Measurements from ENCODE around the gene MYO1B. TPM values are rescaled to one million over a fixed set of nuclear protein-coding genes. Genes with fewer than 3 reads are reported as not detected.

The MYO1B gene
- total RNA-seq, 2 experiments from 2014 or later, result 11.2 to 12.1 TPM

DNA sequence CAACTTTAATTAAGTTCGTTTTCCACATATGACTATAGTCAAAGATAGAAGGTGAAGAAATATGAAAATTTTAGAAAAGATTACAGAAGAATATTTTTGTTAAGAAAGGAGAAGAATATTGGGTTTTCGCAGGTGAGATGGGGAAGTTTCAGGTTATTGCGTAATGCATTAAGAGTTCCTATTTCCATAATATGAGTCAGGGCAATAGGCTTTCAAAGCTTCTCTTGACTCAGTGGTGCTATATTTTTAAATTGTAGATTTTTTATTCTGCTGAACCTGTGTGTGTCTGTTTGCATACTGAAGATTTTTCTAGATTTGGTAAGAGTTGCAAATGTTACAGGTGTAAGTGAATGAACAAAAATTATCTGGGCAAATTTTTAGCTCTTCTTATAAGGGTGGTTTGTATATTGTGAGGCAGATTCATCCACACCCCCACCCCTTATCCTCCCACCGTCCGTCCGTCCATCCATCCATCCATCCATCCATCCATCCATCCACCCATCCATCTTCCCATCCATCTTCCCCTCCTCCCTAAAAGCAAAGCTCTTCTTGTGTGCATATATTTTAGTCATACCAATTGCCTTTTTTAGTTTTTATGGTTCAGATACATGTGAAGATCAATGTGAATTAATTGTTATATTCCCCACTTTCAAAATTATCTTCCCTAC lies 69.6 kb downstream of the MYO1B start:
- ChIA-PET POLR2A (no interaction called here), CTCF (no interaction called here)

DNA sequence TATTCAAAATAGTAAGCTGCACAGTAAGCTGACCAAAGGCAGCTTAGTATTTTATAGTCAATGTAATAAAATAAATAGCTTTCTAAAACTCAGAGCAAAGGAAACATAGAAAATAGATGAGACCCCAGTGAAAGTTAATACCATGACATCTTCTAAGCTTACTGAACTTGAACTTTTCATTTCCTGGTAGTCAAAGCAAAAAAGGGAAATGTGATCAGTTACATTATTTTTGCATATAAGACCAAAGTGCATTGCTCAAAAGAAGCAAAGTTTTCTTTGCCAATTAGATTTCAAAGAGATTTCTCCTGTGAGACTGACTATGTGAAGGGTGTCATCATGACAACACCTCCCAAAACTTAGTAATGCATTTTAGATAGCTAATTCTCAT lies 70.2 kb downstream of the MYO1B start:
- POLR2A ChIA-PET, result no interaction called here

DNA sequence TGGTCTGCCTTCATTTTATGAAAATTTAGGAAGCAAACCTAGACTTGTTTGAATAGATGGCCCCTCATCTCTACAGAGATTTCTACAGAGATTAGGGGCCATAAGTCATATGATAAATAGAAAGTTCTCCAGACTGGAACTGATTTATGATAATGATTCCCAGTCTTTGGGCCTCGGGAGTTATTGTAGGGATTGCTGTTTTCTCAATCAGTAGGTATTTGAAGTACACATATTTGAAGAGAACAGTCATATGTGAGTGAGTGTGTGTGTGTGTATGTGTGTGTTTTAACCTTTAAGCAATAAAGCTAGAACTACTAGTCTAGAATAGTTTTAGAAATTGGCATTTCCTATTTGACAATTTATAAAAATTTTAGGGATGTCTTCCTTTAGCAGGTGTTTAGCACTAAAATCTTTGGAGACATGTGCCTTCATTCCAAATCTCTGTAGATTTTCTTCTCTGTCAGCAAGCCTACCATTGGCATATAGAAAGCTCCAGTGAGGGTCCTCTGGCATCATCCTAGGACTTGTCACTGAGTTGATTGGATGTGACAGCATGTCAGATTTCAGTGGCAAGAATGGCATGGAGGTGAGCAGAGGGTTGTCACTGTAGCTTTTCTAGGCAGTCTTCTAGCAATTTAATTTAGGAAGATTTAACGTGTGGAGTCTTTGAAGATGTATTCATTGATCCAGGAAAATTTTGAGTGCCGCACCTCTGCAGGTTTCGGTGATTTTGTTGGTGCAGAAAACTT lies 71.2 kb downstream of the MYO1B start:
- POLR2A ChIA-PET, result no interaction called here
- CTCF ChIA-PET, result no interaction called here

More for the DNA sequence above, 70.2 kb downstream of the MYO1B start:
- CTCF ChIA-PET, result no interaction called here

DNA sequence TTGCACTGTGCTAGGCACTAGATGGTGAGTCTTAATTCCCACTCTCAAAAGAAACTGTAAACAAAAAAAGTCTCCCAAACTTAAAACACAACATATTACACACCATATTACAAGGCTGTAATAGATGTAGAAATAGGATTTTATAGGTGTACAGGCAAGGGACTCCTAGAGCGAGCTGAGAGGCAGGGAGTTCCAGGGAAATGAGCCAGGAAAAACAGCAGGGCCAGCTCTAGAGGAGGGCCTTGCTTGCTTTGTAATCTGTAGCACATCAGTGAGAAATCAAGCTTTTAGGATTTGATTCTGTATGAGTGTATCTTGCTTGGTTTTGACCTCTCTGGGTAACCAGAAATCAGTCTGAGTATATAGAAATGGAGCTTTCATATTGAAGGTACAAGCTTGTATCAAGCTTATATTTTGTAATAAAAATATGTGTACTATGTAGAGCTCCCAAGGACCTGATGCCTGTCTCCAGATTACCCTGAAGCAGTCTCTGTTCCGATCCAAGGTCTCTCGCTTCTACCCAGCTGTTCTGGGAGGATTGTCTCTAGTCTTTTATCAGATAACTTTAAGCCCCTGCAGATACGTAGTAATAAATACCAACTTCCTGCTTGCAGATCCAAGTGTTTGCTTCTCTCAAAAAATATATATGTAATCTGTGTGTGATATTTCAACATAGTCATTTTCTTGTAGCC lies 73.0 kb downstream of the MYO1B start:
- ChIA-PET CTCF (no interaction called here), POLR2A (no interaction called here)

DNA sequence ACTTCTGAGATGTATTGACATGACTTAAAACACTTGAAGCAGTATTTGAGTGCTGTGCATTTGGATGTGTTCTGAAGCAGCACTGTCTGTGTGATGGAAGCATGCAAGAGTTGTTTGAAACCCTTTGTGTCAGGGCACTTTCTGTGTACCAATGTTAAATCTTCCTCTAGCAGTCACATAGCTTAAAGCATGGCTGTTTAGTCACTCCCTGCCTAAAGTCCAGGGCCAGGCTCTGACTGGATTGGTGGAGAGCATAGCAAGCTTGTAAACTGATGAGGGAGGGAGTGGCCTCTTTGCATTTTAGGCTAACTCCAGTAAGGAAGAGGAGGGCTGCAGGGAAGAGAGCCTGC lies 73.5 kb downstream of the MYO1B start:
- POLR2A ChIA-PET, result no interaction called here
- CTCF ChIA-PET, result no interaction called here

DNA sequence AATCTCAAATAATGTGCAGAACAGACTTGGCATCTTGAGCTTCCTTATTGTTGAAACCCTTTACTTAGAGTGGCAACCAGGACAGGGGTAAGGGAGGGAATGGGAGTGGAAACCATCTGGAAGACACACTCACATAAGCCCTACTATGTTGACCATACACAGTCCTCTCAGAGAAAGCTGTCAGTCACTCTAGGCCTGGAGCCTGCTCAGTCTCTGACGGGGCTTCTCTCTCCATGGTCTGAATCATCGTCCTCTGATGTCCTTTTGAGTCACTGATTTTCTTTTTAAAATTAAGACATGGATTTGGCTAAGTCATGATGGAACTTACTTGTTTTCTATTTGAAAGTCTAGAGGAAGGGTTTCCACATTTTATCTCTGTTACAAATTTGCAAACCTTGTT lies 74.0 kb downstream of the MYO1B start:
- ChIA-PET CTCF (no interaction called here), POLR2A (no interaction called here)

DNA sequence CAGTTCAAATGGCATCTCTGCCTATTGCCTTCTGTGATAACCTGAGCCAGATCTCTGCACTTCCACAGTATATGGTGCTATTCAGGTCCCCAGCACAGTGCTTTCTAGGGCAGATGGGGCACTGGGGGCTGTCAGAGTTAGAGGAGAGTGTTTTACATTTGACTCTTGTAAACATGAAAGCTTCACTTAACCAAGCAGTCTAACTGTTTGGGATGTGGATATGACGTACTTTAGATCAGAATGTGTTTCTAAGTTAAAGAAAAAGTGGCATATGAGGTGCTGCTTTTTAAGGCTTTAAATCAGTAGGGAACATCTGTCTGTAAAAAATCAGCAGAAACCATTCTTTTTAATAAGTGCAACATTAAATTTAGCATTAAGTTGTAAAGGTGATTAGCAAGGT lies 75.7 kb downstream of the MYO1B start:
- POLR2A ChIA-PET, result no interaction called here
- CTCF ChIA-PET, result no interaction called here

DNA sequence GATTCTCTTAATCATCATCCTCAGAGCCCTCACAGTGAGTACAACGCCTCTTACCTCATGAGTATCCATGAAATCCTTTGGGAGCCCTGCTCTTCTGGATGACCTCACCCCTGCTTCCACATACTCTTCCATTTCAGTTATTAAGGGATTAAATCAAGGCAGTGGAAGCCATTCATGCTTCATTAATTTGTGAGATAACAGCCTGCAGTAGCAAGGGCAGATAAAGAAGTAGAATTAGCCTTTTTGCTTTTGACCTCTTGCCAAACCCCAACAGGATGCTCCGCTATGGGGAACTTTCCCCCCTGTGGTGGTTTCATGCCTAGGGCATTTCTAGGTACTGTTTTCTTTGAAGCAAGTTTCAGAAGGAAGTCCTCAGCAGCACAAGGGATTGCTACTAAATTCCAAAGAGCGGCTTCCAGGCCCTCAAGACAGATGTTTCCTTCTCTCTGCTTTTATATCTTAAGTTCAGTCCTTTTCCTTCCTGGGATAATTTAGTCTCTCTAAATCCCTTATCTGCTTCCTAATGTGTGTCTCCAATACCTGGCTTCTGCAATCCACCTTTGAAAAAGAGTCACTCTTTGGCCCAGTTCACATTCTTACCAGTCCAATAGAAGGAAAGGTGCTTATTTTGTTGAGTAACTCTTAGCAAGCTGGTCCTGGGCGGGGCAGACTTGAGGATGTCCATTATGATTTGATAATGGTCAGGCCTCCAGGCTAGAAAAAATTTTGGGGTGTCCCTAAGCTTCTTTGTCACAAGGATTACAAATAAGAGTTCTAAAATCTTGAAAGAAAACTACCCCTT lies 76.9 kb downstream of the MYO1B start:
- ChIA-PET CTCF (no interaction called here), POLR2A (no interaction called here)

DNA sequence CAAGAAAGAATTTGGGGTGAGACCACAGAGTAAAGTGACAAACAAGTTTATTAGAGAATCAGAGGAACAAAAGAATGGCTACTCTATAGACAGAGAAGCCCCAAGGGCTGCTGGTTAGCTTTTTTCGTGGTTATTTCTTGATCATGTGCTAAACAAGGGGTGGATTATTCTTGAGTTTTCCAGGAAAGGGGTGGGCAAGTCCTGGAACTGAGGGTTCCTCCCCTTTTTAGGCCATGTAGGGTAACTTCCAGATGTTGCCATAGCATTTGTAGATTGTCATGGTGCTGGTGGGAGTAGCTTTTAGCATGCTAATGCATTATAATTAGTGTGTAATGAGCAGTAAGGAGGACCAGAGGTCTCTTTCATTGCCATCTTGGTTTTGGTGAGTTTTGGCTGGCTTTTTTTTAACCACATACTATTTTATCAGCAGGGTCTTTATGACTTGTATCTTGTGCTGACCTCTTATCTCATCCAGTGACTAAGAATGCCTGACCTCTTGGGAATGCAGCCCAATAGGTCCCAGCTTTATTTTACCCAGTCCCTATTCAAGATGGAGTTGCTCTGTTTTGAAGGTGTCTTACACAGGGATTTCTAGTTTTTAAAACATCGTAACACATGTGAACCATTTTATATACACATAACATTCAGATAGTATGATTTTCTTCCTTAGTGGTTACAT lies 77.8 kb downstream of the MYO1B start:
- ChIA-PET POLR2A (no interaction called here), CTCF (no interaction called here)

DNA sequence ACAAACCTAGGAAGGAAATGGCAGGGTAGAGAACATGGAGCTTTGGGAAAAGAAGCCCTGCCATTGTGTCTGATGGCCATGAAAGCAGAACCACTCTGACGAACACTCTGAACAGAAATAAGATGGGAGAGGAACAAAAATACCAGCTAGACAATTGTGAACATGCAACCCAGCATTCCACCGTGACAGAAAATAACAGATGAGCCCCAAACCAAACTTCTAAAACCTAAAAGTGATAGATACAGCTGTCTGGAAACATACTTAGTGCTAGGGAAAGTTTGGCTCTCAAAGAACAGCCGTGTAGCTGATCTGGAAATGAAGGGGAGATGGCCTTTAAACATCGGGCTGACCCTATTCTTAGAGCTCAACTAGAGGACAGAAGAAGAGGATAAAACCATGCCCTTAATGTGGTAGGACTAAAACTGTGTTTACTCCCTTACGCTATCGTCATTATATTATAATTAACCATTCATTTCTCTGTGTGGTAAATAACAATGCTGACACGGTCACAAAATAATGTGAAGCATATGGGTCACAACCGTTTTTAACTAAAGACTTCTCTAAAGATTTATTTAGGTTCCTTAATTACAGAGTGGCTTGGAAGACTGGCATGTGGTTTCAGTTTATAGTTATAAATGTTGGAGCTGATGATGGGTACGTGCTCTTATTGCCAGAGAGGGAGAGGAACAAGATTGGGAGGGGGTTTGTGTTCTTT lies 80.6 kb downstream of the MYO1B start:
- CTCF ChIA-PET, result interaction anchor here (0.5 kb wide), 1 partner anchor 61 kb away, joined by 3 read pairs; no protein-coding TSS in a partner anchor
- POLR2A ChIA-PET, result no interaction called here

DNA sequence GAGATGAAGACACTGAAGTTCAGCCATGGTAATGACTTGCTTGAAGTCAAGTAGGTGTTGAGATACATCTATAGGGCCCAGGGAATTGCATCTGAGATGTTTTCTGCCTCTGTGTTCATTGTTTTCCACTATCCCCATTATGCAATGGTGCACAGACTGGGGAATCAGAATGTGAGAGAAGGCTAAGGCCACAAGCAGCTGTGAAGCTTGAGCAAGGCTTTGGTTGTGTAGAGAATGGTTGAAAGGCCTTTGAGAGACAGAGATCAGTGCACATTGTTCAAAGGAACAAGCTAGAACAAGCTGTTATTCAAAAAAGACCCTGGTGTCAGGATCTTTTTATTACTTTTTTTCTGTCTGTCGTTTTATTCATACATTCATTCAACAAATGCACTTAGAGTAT lies 82.3 kb downstream of the MYO1B start:
- ChIA-PET CTCF (no interaction called here), POLR2A (interaction anchor here (0.6 kb wide), 1 partner anchor 293 kb away, joined by 3 read pairs; no protein-coding TSS in a partner anchor)

DNA sequence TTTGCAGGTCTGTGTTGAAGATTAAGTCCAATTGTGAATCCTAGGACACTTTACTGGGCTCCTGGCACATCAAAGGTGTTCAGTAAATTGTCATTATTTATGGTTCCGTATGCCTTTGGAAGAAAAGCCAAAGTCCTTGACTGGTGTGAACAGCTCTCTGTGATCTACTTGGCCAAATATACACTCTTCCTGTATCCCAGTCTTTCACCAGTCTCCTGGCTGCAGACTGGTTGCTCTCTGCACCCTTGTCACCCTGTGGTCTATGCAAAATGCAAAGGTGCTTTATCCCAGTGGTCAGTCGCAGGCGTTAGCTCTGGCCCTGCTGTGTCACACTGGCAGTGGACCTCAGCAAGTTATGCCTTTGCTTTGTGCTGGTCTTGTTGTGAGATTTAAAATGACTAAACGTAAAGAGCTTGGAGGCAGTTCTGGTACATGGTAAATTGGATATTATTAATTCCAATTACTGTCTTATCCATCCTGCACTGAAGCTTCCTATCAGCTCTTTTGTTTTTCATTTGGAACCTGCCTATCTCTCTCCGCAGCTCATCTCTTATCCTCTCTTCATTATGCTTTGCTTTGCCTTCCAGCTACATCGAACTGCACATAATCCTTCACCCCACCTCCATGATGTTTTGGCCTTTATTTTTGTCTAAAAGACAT lies 83.1 kb downstream of the MYO1B start:
- CTCF ChIA-PET, result no interaction called here
- POLR2A ChIA-PET, result interaction anchor here (0.6 kb wide), 1 partner anchor 292 kb away, joined by 3 read pairs; no protein-coding TSS in a partner anchor

DNA sequence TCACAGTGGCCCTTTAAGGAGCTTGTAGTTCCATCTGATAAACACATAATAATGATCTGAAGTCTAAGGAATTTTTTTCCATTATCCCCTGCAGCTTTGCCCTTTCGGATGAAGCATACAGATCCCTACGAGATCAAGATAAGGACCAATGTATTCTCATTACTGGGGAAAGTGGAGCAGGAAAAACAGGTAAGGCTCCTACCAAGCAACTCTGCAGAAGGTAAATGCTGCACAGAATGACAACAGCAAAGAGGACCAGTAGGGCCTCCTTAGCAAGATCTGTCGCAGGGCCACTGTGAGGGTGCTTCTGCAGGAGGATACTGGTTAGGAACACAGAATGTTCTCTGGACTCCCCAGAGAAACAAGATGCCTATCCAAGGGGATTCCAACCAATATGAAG lies 84.6 kb downstream of the MYO1B start:
- POLR2A ChIA-PET, result no interaction called here
- CTCF ChIA-PET, result no interaction called here

DNA sequence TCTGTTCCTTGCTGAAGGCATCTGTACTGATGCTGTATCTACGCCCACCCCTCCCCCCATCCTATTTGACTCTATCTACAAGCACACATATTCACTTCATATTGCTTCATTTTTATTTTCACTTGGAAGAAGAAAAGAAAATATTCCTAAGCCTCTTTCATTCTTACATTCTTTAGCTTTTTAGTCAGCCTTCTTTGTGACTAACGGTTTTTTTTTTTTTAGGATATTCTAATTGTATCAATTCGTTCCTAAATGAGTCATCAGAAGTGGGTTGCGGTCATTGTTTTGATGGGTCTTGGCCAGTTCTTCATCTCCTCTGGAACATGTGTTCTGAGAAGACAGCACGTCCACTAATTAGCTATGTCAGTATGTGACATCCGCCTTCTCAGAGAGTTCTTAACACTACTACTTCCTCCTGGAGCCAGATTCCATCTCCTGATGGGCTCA lies 88.7 kb downstream of the MYO1B start:
- ChIA-PET POLR2A (no interaction called here), CTCF (no interaction called here)

DNA sequence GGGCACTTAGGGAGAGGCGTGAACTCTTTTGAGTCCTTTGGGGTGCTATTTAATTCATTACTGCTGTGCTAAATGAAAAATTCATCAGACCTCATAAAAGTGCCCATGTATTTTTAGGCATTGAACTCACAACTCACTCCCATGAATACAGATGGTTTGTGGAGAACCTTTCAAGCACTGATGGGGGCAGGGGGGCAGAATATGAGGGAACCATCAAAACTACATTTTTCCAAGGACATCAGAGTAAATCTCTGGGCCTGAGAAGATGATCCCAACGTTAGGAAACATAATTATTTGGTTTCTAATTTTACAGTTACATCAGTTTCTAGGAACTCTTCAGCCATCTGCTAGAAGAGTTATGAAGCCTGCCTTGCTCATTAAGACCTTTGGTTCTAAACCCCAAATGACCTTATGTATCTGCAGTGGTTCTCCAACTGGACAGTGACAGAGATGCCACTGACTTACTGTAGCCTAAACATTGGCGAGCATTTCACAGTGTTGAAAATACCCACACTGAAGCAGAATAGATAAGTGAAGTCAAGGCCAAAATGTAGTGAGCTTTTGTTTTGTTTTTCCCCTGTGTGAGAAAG lies 90.8 kb downstream of the MYO1B start:
- POLR2A ChIA-PET, result no interaction called here
- CTCF ChIA-PET, result no interaction called here

DNA sequence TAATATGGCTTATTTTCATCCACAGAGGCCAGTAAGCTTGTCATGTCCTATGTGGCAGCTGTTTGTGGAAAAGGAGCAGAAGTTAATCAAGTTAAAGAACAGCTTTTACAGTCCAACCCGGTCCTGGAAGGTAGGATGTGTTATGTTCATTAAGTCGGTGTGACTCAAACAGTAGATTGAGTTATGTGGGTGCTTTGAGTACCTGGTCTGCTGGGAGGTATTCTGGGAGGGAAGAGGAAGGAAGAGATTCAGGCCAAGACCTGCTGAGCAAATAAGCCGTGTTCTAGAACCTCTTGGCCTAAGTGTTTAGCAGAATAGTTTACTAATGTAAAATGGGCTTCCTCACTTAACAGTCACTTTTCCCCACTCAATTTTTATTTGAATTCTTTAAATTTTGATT lies 96.2 kb downstream of the MYO1B start:
- CTCF ChIA-PET, result no interaction called here
- POLR2A ChIA-PET, result no interaction called here

DNA sequence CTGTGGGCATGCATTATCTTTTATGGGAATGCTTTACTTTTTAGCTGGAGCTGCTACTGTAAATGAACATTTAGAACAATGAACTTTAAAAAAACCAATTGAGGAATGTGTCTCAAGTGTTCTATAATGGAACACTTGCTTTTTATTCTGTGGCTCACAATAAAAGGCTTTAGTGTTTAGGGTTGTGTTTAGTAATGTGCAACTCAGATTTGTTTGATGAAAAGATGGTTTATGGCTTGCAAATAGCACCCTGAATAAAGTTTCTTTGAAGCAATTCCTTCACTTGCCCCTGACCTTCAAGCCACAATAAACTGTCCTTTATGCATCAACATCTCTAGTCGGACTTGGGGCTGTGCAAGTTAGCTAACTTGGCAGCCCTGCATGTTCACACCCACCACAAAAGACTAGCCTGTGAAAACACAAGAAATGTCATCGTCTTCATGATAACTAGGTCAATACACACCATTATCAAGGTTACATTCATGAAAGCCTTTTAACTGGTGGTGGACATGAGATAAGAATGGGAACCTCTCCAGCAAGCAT lies 98.7 kb downstream of the MYO1B start:
- CTCF ChIA-PET, result no interaction called here
- POLR2A ChIA-PET, result no interaction called here

DNA sequence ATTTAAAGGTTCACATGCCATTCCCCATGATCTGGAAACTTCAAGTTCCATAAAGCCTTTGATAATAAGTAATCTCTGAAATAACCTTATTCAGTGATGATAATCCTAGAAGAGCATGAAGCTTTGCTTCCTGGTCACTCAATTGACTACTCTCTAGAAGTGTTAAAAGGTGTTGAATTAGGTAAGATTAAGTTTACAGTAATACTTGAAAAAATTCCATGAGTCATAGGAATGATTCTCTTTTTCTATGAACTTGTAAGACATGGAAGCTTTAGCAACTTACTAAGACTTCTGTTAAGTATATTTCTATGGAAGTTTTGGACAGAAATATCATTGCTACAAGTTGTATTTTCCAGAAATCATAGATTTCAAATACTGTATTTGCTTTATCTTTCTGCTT lies 100.6 kb downstream of the MYO1B start:
- CTCF ChIA-PET, result no interaction called here

More for the DNA sequence above, 100.6 kb downstream of the MYO1B start:
- POLR2A ChIA-PET, result no interaction called here
